Neural progenitor cell (in vitro differentiated cells): Measurements from ENCODE around the gene MMP21. TPM values are rescaled to one million over a fixed set of nuclear protein-coding genes. Genes with fewer than 3 reads are reported as not detected.

Source experiments
- DNase-seq: peaks from one replicate; pipeline ENCODE4 v3.0.0-alpha.2; 2016; ENCODE audit warnings: low spot score
- H2AFZ ChIP-seq: fragments of 200-600 bp; sonication (generic); replicated peaks from 2 replicates; pipeline ENCODE4 v1.6.1; 2016; ENCODE audit warnings: antibody characterized with exemption
- H3F3A ChIP-seq: fragments of 200-600 bp; sonication (generic); 2 replicates; pipeline ENCODE4 v1.6.1; 2016; ENCODE audit warnings: antibody characterized with exemption, low read depth
- H3K27ac ChIP-seq: fragments of 200-600 bp; sonication (generic); 2 replicates; pipeline ENCODE4 v1.5.1; 2016; ENCODE audit warnings: mild to moderate bottlenecking
- H3K27me3 ChIP-seq: fragments of 200-600 bp; sonication (generic); 2 replicates; pipeline ENCODE4 v1.6.1; 2016; ENCODE audit warnings: mild to moderate bottlenecking, moderate library complexity
- H3K36me3 ChIP-seq: fragments of 200-600 bp; sonication (generic); 2 replicates; pipeline ENCODE4 v1.5.1; 2016
- H3K4me1 ChIP-seq: fragments of 200-600 bp; sonication (generic); 2 replicates; pipeline ENCODE4 v1.6.1; 2016; ENCODE audit warnings: mixed run types
- H3K4me2 ChIP-seq: fragments of 200-600 bp; sonication (generic); 2 replicates; pipeline ENCODE4 v1.6.1; 2016
- H3K4me3 ChIP-seq: fragments of 200-600 bp; sonication (generic); 2 replicates; pipeline ENCODE4 v1.5.1; 2016
- H3K79me2 ChIP-seq: fragments of 200-600 bp; sonication (generic); 2 replicates; pipeline ENCODE4 v1.6.1; 2016; ENCODE audit warnings: low read depth
- H3K9ac ChIP-seq: fragments of 200-600 bp; sonication (generic); 2 replicates; pipeline ENCODE4 v1.6.1; 2016
- H3K9me3 ChIP-seq: fragments of 200-600 bp; sonication (generic); 2 replicates; pipeline ENCODE4 v1.5.1; 2016; ENCODE audit warnings: low read depth
- H4K20me1 ChIP-seq: fragments of 200-600 bp; sonication (generic); 2 replicates; pipeline ENCODE4 v1.6.1; 2016; ENCODE audit warnings: low read depth
- H3K27ac Mint-ChIP-seq: 3 replicates; pipeline ENCODE4 v1.8.0; 2021; ENCODE audit warnings: mixed read lengths
- H3K27me3 Mint-ChIP-seq: 2 replicates; pipeline ENCODE4 v1.8.0; 2022; ENCODE audit warnings: low read depth, mild to moderate bottlenecking, inconsistent platforms, moderate library complexity, mixed read lengths; ENCODE audit not compliant: insufficient read depth
- H3K36me3 Mint-ChIP-seq: 3 replicates; pipeline ENCODE4 v1.8.0; 2021; ENCODE audit warnings: mixed read lengths
- H3K4me1 Mint-ChIP-seq: 3 replicates; pipeline ENCODE4 v1.8.0; 2021; ENCODE audit warnings: mixed read lengths
- H3K4me3 Mint-ChIP-seq: 3 replicates; pipeline ENCODE4 v1.8.0; 2021; ENCODE audit warnings: mild to moderate bottlenecking, moderate library complexity, mixed read lengths
- H3K9me3 Mint-ChIP-seq: 3 replicates; pipeline ENCODE4 v1.8.0; 2020; ENCODE audit warnings: mixed read lengths
- CTCF ChIP-seq: fragments of 200-600 bp; sonication (generic); IDR thresholded peaks from 2 replicates; pipeline ENCODE4 v1.5.1; 2017; ENCODE audit warnings: antibody characterized with exemption, mild to moderate bottlenecking
- EZH2 ChIP-seq: fragments of 200-600 bp; sonication (generic); IDR thresholded peaks from 2 replicates; pipeline ENCODE4 v1.6.1; 2017; ENCODE audit warnings: antibody characterized with exemption, mild to moderate bottlenecking, moderate library complexity
- EZH2phosphoT487 ChIP-seq: fragments of 200-600 bp; sonication (generic); IDR thresholded peaks from 2 replicates; pipeline ENCODE4 v1.6.1; 2017; ENCODE audit warnings: antibody characterized with exemption
- total RNA-seq: library from RNA; depleted of rRNA; stranded (reverse); fragments of >200 nt; gene quantifications from 2 replicates; pipeline ENCODE4 v1.2.3, GENCODE V29; 2015; ENCODE audit warnings: low replicate concordance

The MMP21 gene
- total RNA-seq, 1 donor from 2014 or later = not detected

- Mint-ChIP-seq H3K4me3 (no peak overlapping the region), H3K9me3 (no peaks in the 10 kb centered on the region), H3K4me1 (peaks cover 14% of the 10 kb centered on the region), H3K27ac (peak overlapping the region; percentile 79), H3K36me3 (no peaks in the 10 kb centered on the region), H3K27me3 (peaks cover 5% of the 10 kb centered on the region)
- no peak for DNase-seq
- peaks cover 5% of the 10 kb centered on the region for H3K4me1 ChIP-seq
- no peaks in the 10 kb centered on the region for H3K27me3 ChIP-seq
- no peaks in the 10 kb centered on the region for H3K79me2 ChIP-seq
- no peak overlapping the region for H3K9ac ChIP-seq
- no peaks in the 10 kb centered on the region for H4K20me1 ChIP-seq
- H3K27ac ChIP-seq = no peak overlapping the region
- no peak overlapping the region for H3K4me3 ChIP-seq
- H3F3A ChIP-seq = no peaks in the 10 kb centered on the region
- no peak for TF ChIP-seq CTCF
- no peak for TF ChIP-seq EZH2
- no peak for TF ChIP-seq EZH2phosphoT487
- H3K9me3 ChIP-seq = no peaks in the 10 kb centered on the region
- H2AFZ ChIP-seq = no peak overlapping the region
- no peak overlapping the region for H3K4me2 ChIP-seq
- H3K36me3 ChIP-seq = no peaks in the 10 kb centered on the region
Observed at GRCh38 chr10:125772112-125772863, 3.3 kb downstream of the MMP21 start.

- H3K27me3 Mint-ChIP-seq = no peaks in the 10 kb centered on the region
- H3K27ac ChIP-seq = no peak overlapping the region
- no peaks in the 10 kb centered on the region for H3F3A ChIP-seq
- no peaks in the 10 kb centered on the region for H4K20me1 ChIP-seq
- H3K9ac ChIP-seq = no peak overlapping the region
- H3K27me3 ChIP-seq = no peaks in the 10 kb centered on the region
- TF ChIP-seq CTCF (no peak), EZH2 (no peak), EZH2phosphoT487 (no peak)
- H3K9me3 ChIP-seq = no peaks in the 10 kb centered on the region
- no peak for DNase-seq
- no peaks in the 10 kb centered on the region for H3K79me2 ChIP-seq
- peaks cover 4% of the 10 kb centered on the region for H3K36me3 Mint-ChIP-seq
- H3K4me3 ChIP-seq = no peak overlapping the region
- H3K9me3 Mint-ChIP-seq = no peaks in the 10 kb centered on the region
- peaks cover 9% of the 10 kb centered on the region for H3K4me1 Mint-ChIP-seq
- no peaks in the 10 kb centered on the region for H3K36me3 ChIP-seq
- no peak overlapping the region for H3K27ac Mint-ChIP-seq
- no peak overlapping the region for H3K4me3 Mint-ChIP-seq
- H2AFZ ChIP-seq = no peak overlapping the region
- H3K4me1 ChIP-seq = peaks cover 5% of the 10 kb centered on the region
- no peak overlapping the region for H3K4me2 ChIP-seq
Observed at GRCh38 chr10:125770844-125771243, 4.8 kb downstream of the MMP21 start.

GRCh38 chr10:125769175-125769574 lies 6.4 kb downstream of the MMP21 start:
- Mint-ChIP-seq H3K4me3 (no peak overlapping the region), H3K27me3 (no peaks in the 10 kb centered on the region), H3K9me3 (no peaks in the 10 kb centered on the region), H3K27ac (no peak overlapping the region), H3K4me1 (peaks cover 9% of the 10 kb centered on the region), H3K36me3 (peaks cover 15% of the 10 kb centered on the region)
- Histone ChIP-seq H3K79me2 (no peaks in the 10 kb centered on the region), H3K4me1 (peaks cover 5% of the 10 kb centered on the region), H3K27ac (no peak overlapping the region), H3K9ac (no peak overlapping the region), H3F3A (no peaks in the 10 kb centered on the region), H3K9me3 (no peaks in the 10 kb centered on the region), H3K4me3 (no peak overlapping the region), H3K27me3 (no peaks in the 10 kb centered on the region), H3K4me2 (no peak overlapping the region), H2AFZ (no peak overlapping the region), H4K20me1 (no peaks in the 10 kb centered on the region), H3K36me3 (peaks cover 4% of the 10 kb centered on the region)
- no peak for TF ChIP-seq EZH2
- DNase-seq = no peak

DNA sequence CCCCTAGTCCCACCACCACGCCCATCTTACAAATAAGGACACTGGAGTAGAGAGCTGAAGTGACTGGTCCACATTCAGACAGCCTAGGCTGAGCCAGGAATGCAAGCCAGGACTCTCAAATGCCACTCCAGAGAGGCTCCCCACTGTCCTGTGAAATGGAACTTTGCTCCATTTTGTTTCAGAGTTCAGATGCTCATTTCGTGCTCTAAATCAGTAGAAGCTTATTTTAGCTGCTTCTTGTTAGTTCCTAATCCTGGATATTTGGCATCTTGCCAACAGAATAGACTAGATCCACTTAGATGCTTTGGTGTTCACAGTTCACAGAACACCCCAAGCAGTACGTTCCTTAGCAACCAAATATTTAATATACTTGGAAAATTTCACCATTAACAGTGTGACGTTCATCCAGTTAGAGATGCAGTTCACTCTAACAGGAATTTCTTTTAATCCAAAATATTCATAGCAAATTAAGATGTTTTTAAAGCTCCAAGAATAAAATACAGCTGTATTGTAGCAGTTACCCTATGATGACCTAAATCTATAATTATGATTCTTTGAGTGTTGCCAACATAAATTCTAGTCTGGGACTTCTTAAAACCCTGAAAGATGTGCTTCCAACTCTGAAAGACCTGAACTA lies 7.3 kb downstream of the MMP21 start:
- H3K27me3 ChIP-seq = no peaks in the 10 kb centered on the region
- peak; percentile 35 for DNase-seq
- H3K4me2 ChIP-seq = no peak overlapping the region
- no peak overlapping the region for H3K27ac ChIP-seq
- Mint-ChIP-seq H3K36me3 (peaks cover 21% of the 10 kb centered on the region), H3K27me3 (no peaks in the 10 kb centered on the region), H3K4me3 (no peak overlapping the region), H3K4me1 (peaks cover 10% of the 10 kb centered on the region), H3K9me3 (no peaks in the 10 kb centered on the region), H3K27ac (no peak overlapping the region)
- H3K4me3 ChIP-seq = no peak overlapping the region
- H2AFZ ChIP-seq = no peak overlapping the region
- H3K79me2 ChIP-seq = no peaks in the 10 kb centered on the region
- peaks cover 10% of the 10 kb centered on the region for H3K36me3 ChIP-seq
- peaks cover 6% of the 10 kb centered on the region for H3K4me1 ChIP-seq
- no peaks in the 10 kb centered on the region for H3F3A ChIP-seq
- H4K20me1 ChIP-seq = no peaks in the 10 kb centered on the region
- H3K9ac ChIP-seq = no peak overlapping the region
- H3K9me3 ChIP-seq = no peaks in the 10 kb centered on the region
- TF ChIP-seq EZH2 (no peak), CTCF (no peak), EZH2phosphoT487 (no peak)
